Measurements from ENCODE around the gene PIEZO1.
"Not testable (repeated sequence)": the region's sequence is repeated elsewhere in the genome, so short reads cannot be mapped to it uniquely, and the experiment has no call there.

PIEZO1 gene

GRCh38 chr16:88781140-88782077 lies 3.6 kb downstream of the PIEZO1 start:
- no peak for DNase-seq (ENCODE audit: low spot score)

- DNase-seq (ENCODE audit: low spot score): no peak
Measured at GRCh38 chr16:88780142-88781062, 4.6 kb downstream of the PIEZO1 start.

GRCh38 chr16:88779406-88780141 lies 5.4 kb downstream of the PIEZO1 start:
- no peak for DNase-seq (ENCODE audit: low spot score)

- DNase-seq (ENCODE audit: low spot score): no peak
Measured at GRCh38 chr16:88778541-88779065, 6.4 kb downstream of the PIEZO1 start.

GRCh38 chr16:88778271-88778525 lies 6.8 kb downstream of the PIEZO1 start:
- DNase-seq (ENCODE audit: low spot score): no peak

GRCh38 chr16:88777471-88778270 lies 7.3 kb downstream of the PIEZO1 start:
- no peak for DNase-seq (ENCODE audit: low spot score)

GRCh38 chr16:88775825-88776224 lies 9.2 kb downstream of the PIEZO1 start:
- DNase-seq (ENCODE audit: low spot score): no peak

GRCh38 chr16:88774544-88775393 lies 10.3 kb downstream of the PIEZO1 start:
- DNase-seq (ENCODE audit: low spot score): no peak

- DNase-seq (ENCODE audit: low spot score): no peak
Measured at GRCh38 chr16:88773812-88774291, 11.2 kb downstream of the PIEZO1 start.

GRCh38 chr16:88772871-88773811 lies 11.9 kb downstream of the PIEZO1 start:
- peak; percentile 32 for DNase-seq (ENCODE audit: low spot score)

GRCh38 chr16:88771781-88772180 lies 13.2 kb downstream of the PIEZO1 start:
- not testable (repeated sequence) for DNase-seq (ENCODE audit: low spot score)

GRCh38 chr16:88771294-88771772 lies 13.7 kb downstream of the PIEZO1 start:
- no peak for DNase-seq (ENCODE audit: low spot score)

GRCh38 chr16:88770461-88771293 lies 14.3 kb downstream of the PIEZO1 start:
- DNase-seq (ENCODE audit: low spot score): no peak

- no peak for DNase-seq (ENCODE audit: low spot score)
Measured at GRCh38 chr16:88769617-88770460, 15.2 kb downstream of the PIEZO1 start.

GRCh38 chr16:88768071-88768783 lies 16.8 kb downstream of the PIEZO1 start:
- DNase-seq (ENCODE audit: low spot score): peak; percentile 38

- no peak for DNase-seq (ENCODE audit: low spot score)
Measured at GRCh38 chr16:88767546-88768070, 17.4 kb downstream of the PIEZO1 start.

Data from globus pallidus (tissue), 1 donor.